Osteoblast (primary cell): ENCODE data around the gene SEM1. TPM values are rescaled to one million over a fixed set of nuclear protein-coding genes. Genes with fewer than 3 reads are reported as not detected.
A peak's percentile ranks its signal among the peaks of the same experiment; 100 is the strongest.

Experiments
- DNase-seq: peaks from one replicate; pipeline ENCODE4 v3.0.0; 2011; ENCODE audit warnings: low spot score, mixed read lengths; ENCODE audit not compliant: insufficient read length; ENCODE audit errors: missing footprints
- H2AFZ ChIP-seq: 2 replicates; pipeline ENCODE4 v1.6.0; 2011; ENCODE audit warnings: mild to moderate bottlenecking, low read length
- H3K27ac ChIP-seq: 2 replicates; pipeline ENCODE4 v1.5.1; 2011; ENCODE audit warnings: mild to moderate bottlenecking, low read depth, low read length, moderate library complexity
- H3K27me3 ChIP-seq: 2 replicates; pipeline ENCODE4 v1.6.0; 2012; ENCODE audit warnings: mild to moderate bottlenecking, control low read depth, inconsistent platforms, low read length, moderate library complexity; ENCODE audit not compliant: insufficient read depth
- H3K36me3 ChIP-seq: 2 replicates; pipeline ENCODE4 v1.5.1; 2011; ENCODE audit warnings: mild to moderate bottlenecking, low read length, control low read depth, moderate library complexity; ENCODE audit not compliant: insufficient read depth
- H3K4me1 ChIP-seq: 2 replicates; pipeline ENCODE4 v1.5.1; 2011; ENCODE audit warnings: mild to moderate bottlenecking, low read length, control low read depth, moderate library complexity; ENCODE audit not compliant: insufficient read depth
- H3K4me2 ChIP-seq: 2 replicates; pipeline ENCODE4 v1.6.0; 2011; ENCODE audit warnings: mild to moderate bottlenecking, low read length; ENCODE audit not compliant: insufficient read depth
- H3K4me3 ChIP-seq: fragments of 200-600 bp; sonication (generic); 3 replicates; pipeline ENCODE4 v1.5.1; 2012; ENCODE audit warnings: mild to moderate bottlenecking, low read length, inconsistent platforms; ENCODE audit not compliant: insufficient read depth
- H3K79me2 ChIP-seq: 2 replicates; pipeline ENCODE4 v1.6.0; 2012; ENCODE audit warnings: mild to moderate bottlenecking, low read length, control low read depth, inconsistent platforms; ENCODE audit not compliant: insufficient read depth
- H3K9me3 ChIP-seq: 2 replicates; pipeline ENCODE4 v1.5.1; 2011; ENCODE audit warnings: low read depth, low read length, control low read depth
- H4K20me1 ChIP-seq: 2 replicates; pipeline ENCODE4 v1.6.0; 2012; ENCODE audit warnings: mild to moderate bottlenecking, low read length, control low read depth; ENCODE audit not compliant: insufficient read depth
- total RNA-seq: library from RNA; depleted of rRNA; stranded (reverse); fragments of >200 nt; gene quantifications from 2 replicates; pipeline ENCODE4 v1.2.3, GENCODE V29; 2012
- TF ChIP-seq, protein P1 (sequence below): IDR thresholded peaks from 2 replicates; pipeline ENCODE4 v1.5.1; 2011; ENCODE audit warnings: mild to moderate bottlenecking, low read depth, low read length, moderate library complexity; ENCODE audit errors: extremely low read depth

The SEM1 gene
- total RNA-seq, 1 donor: 16.3 TPM

- no peak overlapping the region for H3K27ac ChIP-seq
- H3K27me3 ChIP-seq: no peaks in the 10 kb centered on the region
- H3K4me3 ChIP-seq: no peak overlapping the region
- no peaks in the 10 kb centered on the region for H3K4me1 ChIP-seq
- DNase-seq: no peak
- no peaks in the 10 kb centered on the region for H3K9me3 ChIP-seq
- TF ChIP-seq, protein P1, sequence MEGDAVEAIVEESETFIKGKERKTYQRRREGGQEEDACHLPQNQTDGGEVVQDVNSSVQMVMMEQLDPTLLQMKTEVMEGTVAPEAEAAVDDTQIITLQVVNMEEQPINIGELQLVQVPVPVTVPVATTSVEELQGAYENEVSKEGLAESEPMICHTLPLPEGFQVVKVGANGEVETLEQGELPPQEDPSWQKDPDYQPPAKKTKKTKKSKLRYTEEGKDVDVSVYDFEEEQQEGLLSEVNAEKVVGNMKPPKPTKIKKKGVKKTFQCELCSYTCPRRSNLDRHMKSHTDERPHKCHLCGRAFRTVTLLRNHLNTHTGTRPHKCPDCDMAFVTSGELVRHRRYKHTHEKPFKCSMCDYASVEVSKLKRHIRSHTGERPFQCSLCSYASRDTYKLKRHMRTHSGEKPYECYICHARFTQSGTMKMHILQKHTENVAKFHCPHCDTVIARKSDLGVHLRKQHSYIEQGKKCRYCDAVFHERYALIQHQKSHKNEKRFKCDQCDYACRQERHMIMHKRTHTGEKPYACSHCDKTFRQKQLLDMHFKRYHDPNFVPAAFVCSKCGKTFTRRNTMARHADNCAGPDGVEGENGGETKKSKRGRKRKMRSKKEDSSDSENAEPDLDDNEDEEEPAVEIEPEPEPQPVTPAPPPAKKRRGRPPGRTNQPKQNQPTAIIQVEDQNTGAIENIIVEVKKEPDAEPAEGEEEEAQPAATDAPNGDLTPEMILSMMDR: no peak
- no peaks in the 10 kb centered on the region for H3K36me3 ChIP-seq
- no peak overlapping the region for H3K4me2 ChIP-seq
- no peak overlapping the region for H2AFZ ChIP-seq
- no peaks in the 10 kb centered on the region for H3K79me2 ChIP-seq
- H4K20me1 ChIP-seq: no peaks in the 10 kb centered on the region
Observed at GRCh38 chr7:96718107-96719003, 8.7 kb upstream of the SEM1 start.

DNA sequence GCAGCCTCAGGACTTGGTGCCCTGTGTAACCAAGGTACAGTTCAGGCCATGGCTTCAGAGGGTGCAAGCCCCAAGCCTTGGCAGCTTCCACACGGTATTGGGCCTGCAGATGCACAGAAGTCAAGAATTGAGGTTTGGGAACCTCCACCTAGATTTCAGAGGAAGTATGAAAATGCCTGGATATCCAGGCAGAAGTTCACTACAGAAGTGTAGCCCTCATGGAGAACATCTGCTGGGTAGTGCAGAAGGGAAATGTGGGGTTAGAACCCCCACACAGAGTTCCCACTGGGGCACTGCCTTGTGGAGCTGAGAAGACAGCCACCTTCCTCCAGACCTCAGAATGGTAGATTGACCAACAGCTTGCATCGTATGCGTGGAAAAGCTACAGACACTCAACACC is 3.4 kb upstream of the SEM1 start:
- no peak for DNase-seq
- Histone ChIP-seq H3K4me2 (no peak overlapping the region), H3K79me2 (peaks cover 16% of the 10 kb centered on the region), H3K27ac (no peak overlapping the region), H3K27me3 (no peaks in the 10 kb centered on the region), H3K9me3 (no peaks in the 10 kb centered on the region), H4K20me1 (peaks cover 7% of the 10 kb centered on the region), H3K4me3 (no peak overlapping the region), H3K36me3 (no peaks in the 10 kb centered on the region), H2AFZ (no peak overlapping the region), H3K4me1 (peaks cover 15% of the 10 kb centered on the region)
- TF ChIP-seq, protein P1: no peak

GRCh38 chr7:96710544-96710943 is 898 bp upstream of the SEM1 start:
- H3K27me3 ChIP-seq: no peaks in the 10 kb centered on the region
- H3K27ac ChIP-seq: no peak overlapping the region
- peaks cover 38% of the 10 kb centered on the region for H3K79me2 ChIP-seq
- H3K4me2 ChIP-seq: peak overlapping the region; percentile 85
- H3K4me3 ChIP-seq: no peak overlapping the region
- H3K4me1 ChIP-seq: peaks cover 16% of the 10 kb centered on the region
- no peaks in the 10 kb centered on the region for H3K9me3 ChIP-seq
- H2AFZ ChIP-seq: peak overlapping the region; percentile 99
- H4K20me1 ChIP-seq: peaks cover 12% of the 10 kb centered on the region
- H3K36me3 ChIP-seq: no peaks in the 10 kb centered on the region
- DNase-seq: no peak
- TF ChIP-seq, protein P1: no peak

GRCh38 chr7:96708872-96709271 is 774 bp downstream of the SEM1 start:
- Histone ChIP-seq H3K27me3 (no peaks in the 10 kb centered on the region), H3K4me1 (peaks cover 16% of the 10 kb centered on the region), H3K4me3 (peak overlapping the region; percentile 85), H2AFZ (peak overlapping the region; percentile 99), H3K36me3 (no peaks in the 10 kb centered on the region), H3K4me2 (peak overlapping the region; percentile 85), H3K79me2 (peaks cover 53% of the 10 kb centered on the region), H3K27ac (peak overlapping the region; percentile 96), H4K20me1 (peaks cover 19% of the 10 kb centered on the region), H3K9me3 (no peaks in the 10 kb centered on the region)
- TF ChIP-seq, protein P1: no peak
- DNase-seq: no peak
